GM18519 (cell line): Measurements from ENCODE around the gene CARD19.

ENCODE experiments used
- ATAC-seq: cut with Tn5 transposase; IDR thresholded peaks from one replicate; pipeline ENCODE4 v1.9.1; 2021; ENCODE audit warnings: mild to moderate bottlenecking, moderate library complexity; ENCODE audit not compliant: unreplicated experiment, low FRiP score

CARD19 gene

DNA sequence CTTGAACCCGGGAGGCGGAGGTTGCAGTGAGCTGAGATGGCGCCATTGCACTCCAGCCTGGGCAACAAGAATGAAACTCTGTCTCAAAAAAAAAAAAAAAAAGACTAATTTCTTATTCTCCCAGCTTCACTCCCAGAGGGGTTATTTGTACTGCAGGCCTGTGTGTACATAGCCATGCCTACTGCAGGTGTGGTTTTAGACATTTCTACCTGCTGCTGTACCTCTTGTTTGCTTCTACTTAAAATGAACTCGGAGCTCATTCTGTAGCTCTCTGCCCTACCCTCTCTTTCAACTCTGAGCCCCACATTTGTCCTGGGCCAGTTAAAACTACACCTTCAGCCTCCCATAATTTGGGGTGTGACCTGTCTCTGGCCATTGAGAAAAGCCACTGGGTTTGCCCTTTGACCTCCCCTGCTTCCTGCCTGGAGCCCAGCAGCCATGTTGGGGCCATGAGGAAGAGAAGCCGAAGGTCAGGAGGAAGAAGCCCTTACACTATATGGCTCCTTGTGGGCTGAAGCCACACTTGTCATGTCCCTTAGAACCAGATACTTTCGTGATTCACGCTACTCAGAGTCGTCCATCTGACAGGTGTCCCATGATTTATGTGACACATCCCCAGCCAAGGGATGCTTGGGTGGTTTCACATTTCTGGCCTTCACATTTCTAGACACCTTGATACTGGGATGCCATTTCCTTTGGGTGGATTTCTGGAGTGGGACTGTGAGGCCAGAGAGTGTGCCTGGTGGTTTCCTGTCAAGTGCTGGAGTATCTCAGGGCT, 9.4 kb upstream of the CARD19 start:
- no peak for ATAC-seq

DNA sequence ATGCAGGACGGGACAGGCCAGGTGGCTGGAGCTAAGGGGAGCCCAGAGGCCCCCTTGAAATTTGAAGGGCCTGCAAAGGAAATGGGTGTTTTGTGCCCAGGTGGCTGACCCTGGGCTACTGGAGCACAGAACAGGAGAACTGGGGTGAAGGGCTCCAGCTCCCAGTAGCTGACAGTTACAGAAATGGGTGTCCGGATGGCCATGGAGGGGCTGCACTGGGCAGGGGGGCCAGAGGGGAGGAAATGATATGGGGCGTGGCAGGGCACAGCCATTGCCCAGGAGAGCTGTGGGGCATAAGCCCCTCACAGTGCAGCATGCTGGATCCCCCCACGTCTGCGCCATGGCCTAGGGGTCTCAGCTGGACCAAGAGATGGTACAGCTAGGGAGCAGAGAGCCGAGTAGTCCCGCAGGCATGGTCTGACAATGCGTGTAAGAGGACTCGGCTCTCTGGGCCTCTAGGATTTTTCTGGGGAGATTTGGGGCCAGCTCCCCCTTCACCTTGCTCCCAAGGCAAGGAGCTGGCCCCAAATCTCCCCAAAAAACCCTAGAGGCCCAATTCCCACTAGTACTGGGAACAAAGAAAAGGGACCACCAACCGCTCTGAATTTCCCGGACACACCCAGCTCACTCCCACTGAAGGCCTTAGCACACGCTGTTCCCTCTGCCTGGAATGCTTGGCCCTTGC, 7.9 kb upstream of the CARD19 start:
- ATAC-seq, result no peak

DNA sequence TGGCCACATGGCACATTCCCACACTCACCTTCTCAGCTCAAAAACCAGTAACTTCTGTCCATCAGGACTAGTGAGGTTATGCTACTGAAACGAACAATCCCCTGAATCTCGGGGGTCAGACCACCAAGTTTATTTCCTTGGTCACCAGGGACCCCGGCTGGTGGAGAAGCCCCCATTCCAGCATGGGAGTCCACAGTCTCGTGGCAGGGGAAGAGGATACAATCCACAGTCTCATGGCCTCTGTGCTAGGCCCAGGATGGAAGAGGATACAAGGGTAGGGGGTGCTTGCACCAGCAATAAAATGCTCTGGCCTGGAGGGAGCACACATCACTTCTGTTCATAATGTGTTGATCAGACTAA, 7.4 kb upstream of the CARD19 start:
- ATAC-seq, result no peak

DNA sequence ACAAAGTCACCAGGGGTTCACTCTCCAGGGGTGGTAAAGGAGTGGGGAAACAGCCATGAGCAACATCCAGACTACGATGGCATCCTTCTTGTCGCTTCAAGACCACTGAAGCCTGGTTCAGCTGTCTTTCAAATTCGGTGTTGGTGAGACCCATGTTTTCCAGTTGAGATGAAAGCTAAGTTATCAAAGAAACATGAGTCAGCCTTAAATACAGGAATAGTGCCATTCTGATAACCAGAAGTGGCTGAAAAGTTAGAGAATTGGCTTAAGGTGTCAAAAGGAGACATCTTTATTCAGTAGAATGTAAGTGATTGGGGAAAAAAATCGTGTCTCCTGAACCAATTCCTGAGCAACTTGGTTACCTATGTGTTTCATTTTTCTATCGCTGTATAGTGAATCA, 7.0 kb upstream of the CARD19 start:
- ATAC-seq, result no peak

DNA sequence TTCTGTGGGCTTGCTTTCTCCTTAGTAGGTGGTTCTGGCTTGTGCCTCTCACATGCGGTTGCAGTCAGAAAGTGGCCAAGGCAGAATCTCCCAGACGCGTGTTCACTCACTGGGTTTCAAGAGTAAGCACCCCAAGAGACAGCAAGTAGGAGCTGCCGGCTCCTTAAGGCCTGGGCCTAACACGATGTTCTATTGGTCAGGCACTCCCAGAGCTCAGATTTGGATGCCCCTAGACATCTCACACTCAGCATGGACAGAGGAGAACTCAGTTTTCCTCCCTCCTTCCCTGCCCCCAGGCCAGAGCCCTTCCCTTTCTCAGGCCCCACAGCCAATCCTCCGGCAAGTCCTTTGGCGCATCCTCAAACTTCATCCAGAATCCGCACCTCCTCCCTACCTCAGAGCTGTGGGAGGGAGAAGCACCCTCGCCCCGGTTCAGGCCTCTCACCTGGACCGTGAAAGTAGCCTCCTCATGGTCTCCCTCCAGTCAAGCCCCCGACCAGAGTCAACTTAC, 6.5 kb upstream of the CARD19 start:
- no peak for ATAC-seq

DNA sequence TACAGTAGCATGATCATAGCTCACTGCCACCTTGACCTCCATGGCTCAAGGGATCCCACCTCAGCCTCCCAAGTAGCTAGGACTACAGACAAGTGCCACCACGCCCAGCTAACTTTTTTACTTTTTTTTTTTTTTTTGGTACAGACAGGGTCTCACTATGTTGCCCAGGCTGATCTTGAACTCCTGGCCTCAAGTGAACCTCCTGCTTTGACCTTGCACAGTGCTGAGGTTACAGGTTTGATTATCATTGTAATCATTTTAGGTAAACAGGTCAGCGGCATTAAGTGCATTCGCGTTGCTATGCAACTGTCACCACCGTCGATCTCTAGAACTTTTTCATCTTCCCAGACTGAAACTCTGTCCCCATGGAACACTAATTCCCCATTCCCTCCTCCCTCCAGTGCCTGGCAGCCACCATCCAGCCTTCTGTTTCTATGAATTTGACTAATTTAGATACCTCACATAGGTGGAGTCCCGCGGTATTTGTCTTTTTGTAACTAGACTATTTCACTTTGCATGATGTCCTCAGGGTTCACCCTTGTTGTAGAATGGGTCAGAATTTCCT, 5.8 kb upstream of the CARD19 start:
- no peak for ATAC-seq

DNA sequence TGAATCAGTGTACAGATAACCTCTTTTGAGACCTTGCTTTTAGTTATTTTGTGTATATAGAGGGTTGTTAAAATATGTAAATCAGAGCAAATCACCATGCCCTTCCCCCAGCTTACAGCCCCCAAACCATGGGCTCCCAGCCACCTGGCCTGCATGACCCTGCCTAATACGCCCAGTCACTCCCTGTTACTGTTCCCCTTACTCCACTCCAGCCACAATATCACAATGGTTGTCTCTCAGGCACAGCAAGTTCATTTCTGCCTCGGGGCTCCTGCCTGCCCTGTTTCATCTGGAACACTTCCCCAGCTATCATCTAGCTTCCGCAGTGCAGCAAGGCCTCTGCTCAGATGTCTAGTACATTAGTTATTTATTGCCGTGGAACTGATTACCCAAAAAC, 5.0 kb upstream of the CARD19 start:
- no peak for ATAC-seq

DNA sequence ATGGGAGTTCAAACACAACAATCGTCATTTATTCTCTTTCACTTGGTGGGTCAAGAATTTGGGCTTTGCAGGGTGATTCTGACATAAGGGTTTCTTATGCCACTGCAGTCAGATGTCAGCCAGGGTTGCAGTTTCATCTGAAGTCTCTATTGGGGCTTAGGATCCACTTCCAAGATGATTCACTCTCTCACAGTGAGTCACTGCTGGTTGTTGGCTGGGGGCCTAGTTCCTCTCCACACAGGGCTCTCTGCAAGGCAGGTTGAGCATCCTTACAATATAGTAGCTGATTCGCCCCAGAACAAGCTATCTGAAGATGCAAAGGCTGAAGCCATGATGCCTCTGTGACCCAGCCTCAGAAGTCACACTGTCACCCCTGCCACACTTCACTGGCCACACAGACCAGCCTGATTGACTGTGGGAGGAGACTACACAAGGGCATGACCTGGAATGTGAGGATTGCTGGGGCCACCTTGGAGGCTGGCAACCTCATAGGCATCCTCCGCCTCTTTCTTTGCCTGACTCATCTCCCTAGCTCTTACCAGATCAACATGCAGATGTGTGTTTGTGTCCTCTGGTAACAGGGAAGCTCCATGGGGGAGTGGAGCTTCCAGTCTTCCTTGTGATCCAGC, 4.5 kb upstream of the CARD19 start:
- no peak for ATAC-seq

DNA sequence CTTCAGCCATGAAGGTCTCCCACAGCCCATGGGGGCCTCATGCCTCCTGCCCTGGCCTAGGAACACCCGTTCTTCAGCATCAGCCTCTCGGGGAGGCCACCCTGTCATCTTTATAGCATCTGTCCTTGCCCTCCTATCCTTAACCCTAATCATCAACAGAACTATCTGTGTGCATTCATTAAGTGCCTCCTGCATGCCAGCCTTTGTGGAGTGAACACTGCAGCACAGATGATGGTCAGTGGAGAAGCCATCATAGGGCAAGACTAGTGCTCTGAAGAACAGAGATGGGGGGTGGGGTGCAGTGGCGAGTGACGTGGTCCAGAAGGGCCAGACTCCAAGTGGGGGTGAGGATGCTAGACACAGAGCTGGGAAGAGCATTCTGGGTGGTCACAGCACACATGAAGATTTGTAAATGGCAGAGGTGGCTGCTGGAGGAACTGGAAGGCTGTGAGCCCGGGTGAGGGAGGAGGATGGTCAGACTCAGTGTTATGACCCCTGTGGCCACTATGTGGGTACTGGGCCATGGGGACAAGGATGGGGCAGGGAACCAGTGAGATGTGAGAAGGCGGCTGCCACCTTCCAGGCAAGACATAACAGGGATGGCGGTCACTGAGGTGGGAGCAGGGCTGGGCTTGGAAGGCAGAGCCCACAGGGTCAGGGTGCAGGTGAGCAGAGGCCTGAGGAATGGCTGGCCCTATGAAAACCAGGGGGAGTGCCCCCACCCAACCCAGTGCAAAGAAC, 3.6 kb upstream of the CARD19 start:
- no peak for ATAC-seq

DNA sequence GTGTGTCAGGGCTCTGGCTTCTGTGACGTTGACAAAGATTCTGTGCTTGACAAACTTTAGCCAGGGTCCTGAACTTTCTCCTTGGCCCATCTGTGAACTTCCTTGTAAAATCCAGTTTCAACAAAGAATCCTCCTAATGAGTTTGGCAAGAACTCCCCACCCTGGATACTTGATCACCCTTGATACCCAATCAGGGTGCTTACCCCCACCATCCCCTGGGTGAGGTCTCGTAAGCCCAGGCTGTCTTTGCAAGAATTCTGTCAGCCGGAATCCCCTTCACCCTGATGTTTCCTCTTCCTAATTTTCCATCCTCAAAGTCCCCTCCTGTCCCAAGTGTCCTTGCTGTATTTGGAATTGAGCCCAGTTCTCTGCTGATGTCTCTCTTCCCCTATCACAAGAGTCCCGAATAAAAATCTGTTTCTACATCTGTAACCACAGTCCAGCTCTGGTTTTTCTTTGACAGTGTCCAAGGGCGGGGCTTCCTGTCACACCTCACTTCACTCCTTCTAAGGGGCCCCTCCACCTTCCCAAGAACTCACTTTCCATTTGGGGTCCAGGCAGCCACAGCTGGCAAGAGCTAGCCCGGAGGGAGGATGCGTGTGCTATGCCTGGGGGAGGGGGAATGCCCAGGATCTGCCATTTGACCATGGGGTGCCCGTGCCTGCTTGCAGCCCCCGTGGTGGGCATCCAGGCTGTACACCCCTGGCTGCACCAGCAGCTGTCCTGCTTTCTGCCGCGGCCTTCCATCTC, 2.7 kb upstream of the CARD19 start:
- ATAC-seq, result no peak

DNA sequence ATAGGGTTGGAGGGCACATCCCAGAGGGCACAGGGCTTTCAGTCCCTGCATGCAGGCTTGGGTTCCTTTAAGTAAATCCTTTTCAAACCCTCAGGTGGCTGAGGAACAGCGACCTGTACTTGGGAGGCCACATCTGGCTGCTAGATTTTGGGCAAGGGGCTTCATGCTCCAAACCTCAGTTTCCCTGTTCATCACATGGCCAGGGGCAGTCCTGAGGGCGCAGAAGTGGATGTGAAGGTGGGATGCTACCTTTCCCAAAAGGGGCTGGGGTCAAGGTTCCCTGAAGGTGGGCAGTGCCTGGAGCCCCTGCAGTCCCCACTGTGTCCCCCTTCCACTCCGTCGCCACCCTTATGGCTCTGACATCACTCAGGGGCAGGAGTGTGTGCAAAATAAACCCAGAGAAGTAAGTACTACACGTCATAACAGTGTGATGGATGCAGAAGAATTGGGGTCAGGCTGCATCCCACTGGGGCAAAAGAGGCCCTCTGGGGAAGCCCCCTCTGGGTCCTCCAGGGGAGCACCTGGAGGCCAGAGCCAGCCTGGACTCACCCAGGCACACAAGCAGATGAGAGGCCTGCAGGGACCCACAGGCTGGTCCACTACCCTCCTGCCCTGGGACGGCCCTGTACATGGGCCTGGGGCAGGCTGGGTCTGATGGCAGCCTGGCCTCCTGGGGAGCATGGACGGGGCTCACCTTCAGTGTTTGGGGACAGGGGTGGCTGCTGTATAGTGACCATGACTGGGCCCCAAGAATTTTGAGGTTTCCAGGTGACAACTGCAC, 1.9 kb upstream of the CARD19 start:
- no peak for ATAC-seq

DNA sequence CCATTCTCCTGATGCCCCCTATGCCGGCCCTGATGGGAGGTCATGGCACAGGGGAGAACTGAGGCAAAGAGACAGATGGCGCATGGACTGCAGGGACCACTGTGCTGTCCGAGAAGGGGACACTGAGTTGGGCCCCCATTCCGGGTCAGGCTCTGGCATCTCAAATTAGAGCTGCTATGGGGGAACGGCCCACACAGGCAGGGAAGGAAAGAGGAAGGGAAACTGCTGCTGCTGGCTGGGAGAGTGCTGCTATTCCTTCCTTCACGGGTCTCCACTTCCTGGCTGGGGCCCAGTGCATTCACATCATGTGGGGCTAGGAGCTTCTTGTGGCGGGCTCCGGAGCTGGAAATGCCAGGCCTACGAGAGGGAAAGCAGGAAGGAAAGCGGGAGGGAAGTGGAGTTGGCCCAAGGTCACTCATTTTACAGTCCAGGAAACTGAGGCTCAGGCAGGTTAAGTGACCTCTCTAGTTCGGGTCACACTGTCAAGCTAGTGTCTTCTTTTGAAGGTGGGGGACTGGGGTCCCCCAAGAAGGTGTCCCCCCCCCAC, 1.3 kb upstream of the CARD19 start:
- ATAC-seq, result no peak

DNA sequence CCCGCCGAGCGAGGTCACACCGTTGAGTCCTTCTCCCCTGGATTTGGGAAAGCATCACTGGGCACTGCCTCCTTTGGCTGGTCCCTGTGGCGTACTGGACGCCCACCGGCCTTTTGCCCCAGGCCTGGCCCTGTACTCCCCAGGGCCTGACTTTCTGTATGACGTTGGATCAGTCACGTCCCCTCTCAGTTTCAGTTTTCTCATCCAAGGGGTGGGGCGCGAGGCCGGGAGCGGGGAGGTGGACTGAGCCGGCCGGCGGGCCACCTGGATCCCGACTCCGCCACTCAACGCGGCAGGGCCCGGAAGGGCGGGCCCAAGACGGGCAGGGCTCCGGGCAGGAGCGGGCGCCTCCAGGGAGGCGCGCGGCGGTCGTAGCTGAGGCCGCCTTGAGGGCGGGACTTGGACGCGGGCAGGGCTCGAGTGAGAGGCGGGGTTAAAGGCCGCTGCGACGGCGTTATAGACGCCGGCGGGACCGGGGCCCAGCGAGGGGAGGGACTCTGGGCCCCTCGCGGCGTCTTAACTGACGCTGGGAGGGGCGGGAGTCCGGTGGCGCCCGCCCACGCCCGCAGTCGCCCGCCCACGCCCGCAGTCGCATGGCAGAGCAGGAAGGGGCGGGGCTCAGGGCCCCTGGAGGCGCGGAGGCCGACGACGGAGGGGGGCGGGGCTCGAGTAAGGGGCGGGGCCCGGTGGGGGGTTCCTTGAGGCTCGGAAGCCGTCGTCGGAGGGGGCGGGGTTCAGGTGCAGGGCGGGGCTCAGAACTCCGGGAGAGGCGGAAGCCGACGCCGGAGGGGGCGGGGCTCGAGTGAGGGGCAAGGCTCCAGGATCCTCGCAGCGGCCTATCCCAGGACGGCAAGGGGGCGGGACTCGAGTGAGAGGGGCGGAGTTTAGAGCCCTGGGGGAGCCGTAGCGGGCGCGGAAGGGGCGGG, 549 bp upstream of the CARD19 start:
- ATAC-seq, result peak; percentile 50

DNA sequence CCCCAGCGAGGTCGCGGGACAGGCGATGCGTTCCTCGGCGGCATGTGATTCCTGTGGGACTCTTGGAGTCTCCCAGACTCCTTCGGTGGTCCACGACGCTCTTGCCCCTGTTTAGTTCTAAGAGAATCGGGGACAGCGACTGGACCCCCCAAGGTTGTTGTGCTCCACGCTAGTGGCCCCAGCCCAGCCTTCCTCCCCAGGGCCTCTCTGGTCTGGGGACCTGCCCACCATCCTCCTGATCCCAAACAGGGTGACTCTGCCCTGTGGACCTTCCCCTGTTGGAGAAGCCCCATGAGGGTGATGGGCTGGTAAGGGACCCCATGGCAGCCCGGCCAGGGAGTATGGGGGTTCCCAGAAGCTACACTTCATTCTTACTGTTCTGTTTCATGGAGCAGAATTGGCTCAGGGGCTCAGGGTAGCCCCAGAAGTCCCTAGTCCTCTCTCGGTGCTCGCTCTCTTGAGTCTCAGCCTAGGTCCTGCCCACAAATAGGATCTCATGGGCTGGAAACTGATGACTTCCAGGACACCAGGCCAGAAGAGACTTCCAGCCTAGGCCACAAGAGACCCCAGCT, 880 bp downstream of the CARD19 start:
- ATAC-seq, result no peak

DNA sequence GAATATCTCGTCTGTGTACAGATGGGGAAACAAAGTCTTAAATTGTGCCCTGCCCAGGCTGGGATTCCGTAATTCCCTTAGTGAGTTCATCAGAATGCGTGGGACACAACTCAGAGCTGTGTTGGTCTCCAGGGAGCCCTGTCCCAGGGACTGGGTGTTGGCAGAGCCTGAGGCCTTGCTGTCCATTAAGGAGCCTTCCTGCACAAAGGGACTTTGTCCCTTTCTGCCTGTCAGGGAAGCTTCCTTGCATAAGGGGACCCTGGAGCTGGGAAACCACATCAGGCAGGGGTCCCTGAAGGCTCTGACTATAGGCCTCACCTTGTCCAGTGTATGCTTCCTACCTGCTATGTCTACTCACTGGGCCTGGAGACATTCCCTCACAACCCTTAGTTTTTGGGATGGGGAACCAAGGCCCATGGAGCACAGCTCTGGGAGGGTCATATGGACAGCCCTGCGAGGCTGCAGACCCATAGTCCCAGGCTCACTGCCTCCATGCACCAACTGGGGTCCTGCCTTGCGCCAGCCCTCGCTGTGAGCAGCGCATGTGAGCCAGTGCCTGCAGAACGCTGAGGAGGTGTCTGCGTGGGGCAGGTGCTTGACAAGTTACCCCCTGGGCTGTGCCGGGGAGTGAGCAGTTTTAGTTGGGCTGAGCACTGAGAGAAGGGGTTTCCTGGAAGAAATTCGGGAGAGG, 1.6 kb downstream of the CARD19 start:
- no peak for ATAC-seq

DNA sequence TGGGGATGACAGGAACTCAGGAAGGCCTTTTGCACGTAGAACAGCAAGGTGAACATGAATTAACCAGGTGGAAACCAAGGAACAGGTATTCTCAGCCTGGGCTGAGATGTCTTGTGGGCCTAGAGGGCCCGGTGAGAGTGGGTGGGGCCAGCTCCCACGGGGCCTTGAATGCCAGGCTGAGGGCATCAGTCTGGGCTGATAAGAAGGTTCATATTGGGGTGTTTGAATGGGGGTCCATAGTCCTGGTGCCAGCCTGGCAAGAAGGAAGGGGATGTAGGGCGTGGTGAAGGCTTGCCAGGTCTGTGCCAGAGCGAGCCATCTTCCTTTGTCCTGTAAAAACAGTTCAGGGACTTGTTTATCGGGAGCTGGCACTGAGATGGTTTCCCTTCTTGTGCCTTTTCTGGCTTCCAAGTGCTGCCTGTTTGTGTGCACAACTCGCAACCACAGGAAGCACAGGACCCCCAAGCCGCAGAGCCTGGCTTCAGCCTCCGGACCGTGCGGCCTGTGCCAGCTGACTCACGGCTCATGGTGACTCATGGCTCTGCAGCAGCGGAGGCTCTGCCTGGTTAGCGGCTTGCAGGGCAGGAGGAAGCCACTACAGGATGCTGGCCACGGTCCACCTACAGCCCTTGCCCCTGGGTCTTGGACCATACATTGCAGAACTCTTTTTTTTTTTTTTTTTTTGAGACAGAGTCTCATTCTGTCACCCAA, 2.4 kb downstream of the CARD19 start:
- no peak for ATAC-seq
